Keratinocyte (primary cell): Measurements from ENCODE around the gene OR8B4. TPM values are rescaled to one million over a fixed set of nuclear protein-coding genes. Genes with fewer than 3 reads are reported as not detected.

Source experiments
- DNase-seq: peaks from one replicate; pipeline ENCODE4 v3.0.0-alpha.2; 2011; ENCODE audit warnings: low read depth, missing footprints, low spot score
- FAIRE-seq: peaks from 2 replicates; lab custom pipeline; 2011; peaks lifted over from hg19 to GRCh38; lab: Jason Lieb, UNC
- H2AFZ ChIP-seq: 2 replicates; pipeline ENCODE4 v1.6.0; 2012; ENCODE audit warnings: low read length, control low read depth, inconsistent platforms; ENCODE audit not compliant: control insufficient read depth
- H3K27ac ChIP-seq: 2 replicates; pipeline ENCODE4 v1.5.1; 2011; ENCODE audit warnings: low read length; ENCODE audit not compliant: control insufficient read depth, insufficient read depth
- H3K27me3 ChIP-seq: 3 replicates; pipeline ENCODE4 v1.6.0; 2011; ENCODE audit warnings: low read length; ENCODE audit not compliant: control insufficient read depth, insufficient read depth; ENCODE audit errors: extremely low read depth
- H3K36me3 ChIP-seq, 2 experiments: 2 replicates in 1 of 2; 3 replicates in 1 of 2; pipeline ENCODE4 v1.5.1; 2011; ENCODE audit warnings: low read length in 2 of 2, mild to moderate bottlenecking in 1 of 2; ENCODE audit not compliant: control insufficient read depth in 2 of 2, insufficient read depth in 2 of 2; ENCODE audit errors: extremely low read depth in 1 of 2
- H3K4me1 ChIP-seq: 3 replicates; pipeline ENCODE4 v1.5.1; 2011; ENCODE audit warnings: low read length; ENCODE audit not compliant: control insufficient read depth, insufficient read depth; ENCODE audit errors: extremely low read depth
- H3K4me2 ChIP-seq: 3 replicates; pipeline ENCODE4 v1.6.0; 2011; ENCODE audit warnings: low read depth, low read length; ENCODE audit not compliant: control insufficient read depth, insufficient read depth; ENCODE audit errors: extremely low read depth
- H3K4me3 ChIP-seq, 3 experiments: fragments of 200-600 bp in 1 of 3; sonication (generic) in 1 of 3; 2 replicates in 2 of 3; 3 replicates in 1 of 3; pipeline ENCODE4 v1.5.1; 2011 to 2016; ENCODE audit warnings: low read length in 3 of 3, mild to moderate bottlenecking in 3 of 3, control low read depth in 2 of 3, inconsistent platforms in 1 of 3, low read depth in 1 of 3, mixed read lengths in 1 of 3, mixed run types in 1 of 3, moderate library complexity in 1 of 3; ENCODE audit not compliant: control insufficient read depth in 2 of 3, insufficient read depth in 2 of 3; ENCODE audit errors: extremely low read depth in 1 of 3
- H3K79me2 ChIP-seq: 2 replicates; pipeline ENCODE4 v1.6.0; 2012; ENCODE audit warnings: low read length; ENCODE audit not compliant: control insufficient read depth, insufficient read depth
- H3K9ac ChIP-seq: 3 replicates; pipeline ENCODE4 v1.6.0; 2011; ENCODE audit warnings: low read length; ENCODE audit not compliant: control insufficient read depth, insufficient read depth; ENCODE audit errors: extremely low read depth
- H3K9me1 ChIP-seq: 3 replicates; pipeline ENCODE4 v1.6.0; 2011; ENCODE audit warnings: low read length; ENCODE audit not compliant: control insufficient read depth, insufficient read depth; ENCODE audit errors: extremely low read depth
- H3K9me3 ChIP-seq: 2 replicates; pipeline ENCODE4 v1.5.1; 2012; ENCODE audit warnings: low read depth, low read length; ENCODE audit not compliant: control insufficient read depth
- H4K20me1 ChIP-seq: 3 replicates; pipeline ENCODE4 v1.6.0; 2011; ENCODE audit warnings: low read length; ENCODE audit not compliant: control insufficient read depth, insufficient read depth; ENCODE audit errors: extremely low read depth
- EZH2 ChIP-seq: IDR thresholded peaks from one replicate; pipeline ENCODE4 v1.6.1; 2012; ENCODE audit warnings: inconsistent platforms, mild to moderate bottlenecking, low read length, moderate library complexity
- dilution Hi-C: fragments of 300-500 bp; cut with MboI; formaldehyde crosslinking; loops from one replicate; pipeline ENCODE4 v1.7.0; 2020; ENCODE audit warnings: low sequenced_read_pairs; ENCODE audit not compliant: extremely low pct_ligation_motif_present
- polyA plus RNA-seq, 5 experiments: library from polyadenylated mRNA; depleted of rRNA in 3 of 5; stranded (reverse) in 3 of 5; stranded (forward) in 1 of 5; unstranded in 1 of 5; fragments of >200 nt; gene quantifications; 1 replicate in 1 of 5; 2 replicates in 3 of 5; 3 replicates in 1 of 5; pipeline versions ENCODE4 v1.2.1 to v1.2.3, GENCODE V29; 2011 to 2012; ENCODE audit warnings: missing spikeins in 2 of 5, low read depth in 1 of 5, low replicate concordance in 1 of 5
- TF ChIP-seq, protein P1 (sequence below), 3 experiments: IDR thresholded peaks in 1 of 3; conservative IDR thresholded peaks in 1 of 3; optimal IDR thresholded peaks in 1 of 3; 2 replicates in 2 of 3; 3 replicates in 1 of 3; pipeline versions ENCODE3 to v1.5.1; 2011; ENCODE audit warnings: low read length in 3 of 3, mild to moderate bottlenecking in 3 of 3, moderate library complexity in 2 of 3, control low read depth in 1 of 3, inconsistent platforms in 1 of 3; ENCODE audit not compliant: insufficient read depth in 2 of 3; ENCODE audit errors: extremely low read depth in 1 of 3

The OR8B4 gene
- polyA plus RNA-seq, 1 donor (not counting 4 experiments of a cell fraction or from before 2014, with no cell fraction given), result not detected

- no peaks in the 10 kb centered on the region for H4K20me1 ChIP-seq
- no peak overlapping the region for H3K9ac ChIP-seq
- H3K4me3 ChIP-seq, result no peak overlapping the region
- TF ChIP-seq EZH2, result no peak
- TF ChIP-seq, protein P1, sequence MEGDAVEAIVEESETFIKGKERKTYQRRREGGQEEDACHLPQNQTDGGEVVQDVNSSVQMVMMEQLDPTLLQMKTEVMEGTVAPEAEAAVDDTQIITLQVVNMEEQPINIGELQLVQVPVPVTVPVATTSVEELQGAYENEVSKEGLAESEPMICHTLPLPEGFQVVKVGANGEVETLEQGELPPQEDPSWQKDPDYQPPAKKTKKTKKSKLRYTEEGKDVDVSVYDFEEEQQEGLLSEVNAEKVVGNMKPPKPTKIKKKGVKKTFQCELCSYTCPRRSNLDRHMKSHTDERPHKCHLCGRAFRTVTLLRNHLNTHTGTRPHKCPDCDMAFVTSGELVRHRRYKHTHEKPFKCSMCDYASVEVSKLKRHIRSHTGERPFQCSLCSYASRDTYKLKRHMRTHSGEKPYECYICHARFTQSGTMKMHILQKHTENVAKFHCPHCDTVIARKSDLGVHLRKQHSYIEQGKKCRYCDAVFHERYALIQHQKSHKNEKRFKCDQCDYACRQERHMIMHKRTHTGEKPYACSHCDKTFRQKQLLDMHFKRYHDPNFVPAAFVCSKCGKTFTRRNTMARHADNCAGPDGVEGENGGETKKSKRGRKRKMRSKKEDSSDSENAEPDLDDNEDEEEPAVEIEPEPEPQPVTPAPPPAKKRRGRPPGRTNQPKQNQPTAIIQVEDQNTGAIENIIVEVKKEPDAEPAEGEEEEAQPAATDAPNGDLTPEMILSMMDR (optimal IDR thresholded peaks at IDR 0.05 in 1 of 3, IDR thresholded peaks at IDR 0.05 in 1 of 3, conservative IDR thresholded peaks at IDR 0.05 in 1 of 3; ENCODE audit: extremely low read depth in 1 of 3, insufficient read depth in 2 of 3, low read length in 3 of 3), result no peak
- H3K4me1 ChIP-seq, result no peaks in the 10 kb centered on the region
- H3K9me1 ChIP-seq, result no peaks in the 10 kb centered on the region
- no peak for DNase-seq
- H3K9me3 ChIP-seq, result no peaks in the 10 kb centered on the region
- no peaks in the 10 kb centered on the region for H3K36me3 ChIP-seq
- H3K27me3 ChIP-seq, result no peaks in the 10 kb centered on the region
- H3K27ac ChIP-seq, result no peak overlapping the region
- no peak overlapping the region for H3K4me2 ChIP-seq
- no peaks in the 10 kb centered on the region for H3K79me2 ChIP-seq
- no peak overlapping the region for H2AFZ ChIP-seq
- FAIRE-seq, result no peak
- dilution Hi-C loops, result no loop called here
These were observed 44.1 kb downstream of the OR8B4 start for GRCh38 chr11:124380585-124380984.

- Histone ChIP-seq H3K4me2 (no peak overlapping the region), H3K27ac (no peak overlapping the region), H3K9ac (no peak overlapping the region), H3K4me3 (no peak overlapping the region), H3K9me3 (no peaks in the 10 kb centered on the region), H3K79me2 (no peaks in the 10 kb centered on the region), H3K9me1 (no peaks in the 10 kb centered on the region), H3K27me3 (no peaks in the 10 kb centered on the region), H3K36me3 (no peaks in the 10 kb centered on the region), H4K20me1 (no peaks in the 10 kb centered on the region), H3K4me1 (no peaks in the 10 kb centered on the region), H2AFZ (no peak overlapping the region)
- dilution Hi-C loops, result no loop called here
- FAIRE-seq (no peak), DNase-seq (no peak)
- no peak for TF ChIP-seq EZH2
- TF ChIP-seq, protein P1 (optimal IDR thresholded peaks at IDR 0.05 in 1 of 3, IDR thresholded peaks at IDR 0.05 in 1 of 3, conservative IDR thresholded peaks at IDR 0.05 in 1 of 3; ENCODE audit: extremely low read depth in 1 of 3, insufficient read depth in 2 of 3, low read length in 3 of 3), result no peak
These were observed 48.4 kb downstream of the OR8B4 start for GRCh38 chr11:124376280-124376679.

Other genes starting within 250 kb of the OR8B4 start
- not detected in 3 replicates for gene OR10D3, start 241.5 kb downstream of the OR8B4 start, polyA plus RNA-seq
- not detected in 3 replicates for gene OR8G1, start 183.8 kb downstream of the OR8B4 start, polyA plus RNA-seq
- gene OR8G5, start 168.5 kb downstream of the OR8B4 start, polyA plus RNA-seq, result 0.06 TPM in 1 of 3 replicates, not detected in the others
- not detected in 3 replicates for gene OR8D1, start 110.9 kb downstream of the OR8B4 start, polyA plus RNA-seq
- gene OR8D2, start 104.7 kb downstream of the OR8B4 start, polyA plus RNA-seq, result not detected in 3 replicates
- gene OR8B2, start 40.4 kb downstream of the OR8B4 start, polyA plus RNA-seq, result not detected in 3 replicates
- gene OR8B3, start 25.8 kb downstream of the OR8B4 start, polyA plus RNA-seq, result not detected in 3 replicates
- not detected in 3 replicates for gene OR8B8, start 20.8 kb upstream of the OR8B4 start, polyA plus RNA-seq
- gene OR8B12, start 118.8 kb upstream of the OR8B4 start, polyA plus RNA-seq, result not detected in 3 replicates
- not detected in 3 replicates for gene OR8A1, start 145.1 kb upstream of the OR8B4 start, polyA plus RNA-seq
- not detected in 3 replicates for gene PANX3, start 186.6 kb upstream of the OR8B4 start, polyA plus RNA-seq
- 28.5 to 40.2 TPM (median 32.6 TPM) in 3 replicates for gene TBRG1, start 198.0 kb upstream of the OR8B4 start, polyA plus RNA-seq
- gene SIAE, start 248.9 kb upstream of the OR8B4 start, polyA plus RNA-seq, result 16.2 to 44.7 TPM (median 26.6 TPM) in 3 replicates
- gene SPA17, start 249.0 kb upstream of the OR8B4 start, polyA plus RNA-seq, result 10.0 to 19.5 TPM (median 16.8 TPM) in 3 replicates